Keratinocyte (primary cell): ENCODE results near the gene HSP90B1. TPM values are rescaled to one million over a fixed set of nuclear protein-coding genes. Genes with fewer than 3 reads are reported as not detected.

Source experiments
- DNase-seq: peaks from one replicate; pipeline ENCODE4 v3.0.0-alpha.2; 2011; ENCODE audit warnings: low read depth, missing footprints, low spot score
- FAIRE-seq: peaks from 2 replicates; lab custom pipeline; 2011; peaks lifted over from hg19 to GRCh38; lab: Jason Lieb, UNC
- H2AFZ ChIP-seq: 2 replicates; pipeline ENCODE4 v1.6.0; 2012; ENCODE audit warnings: low read length, control low read depth, inconsistent platforms; ENCODE audit not compliant: control insufficient read depth
- H3K27ac ChIP-seq: 2 replicates; pipeline ENCODE4 v1.5.1; 2011; ENCODE audit warnings: low read length; ENCODE audit not compliant: control insufficient read depth, insufficient read depth
- H3K27me3 ChIP-seq: 3 replicates; pipeline ENCODE4 v1.6.0; 2011; ENCODE audit warnings: low read length; ENCODE audit not compliant: control insufficient read depth, insufficient read depth; ENCODE audit errors: extremely low read depth
- H3K36me3 ChIP-seq, 2 experiments: 2 replicates in 1 of 2; 3 replicates in 1 of 2; pipeline ENCODE4 v1.5.1; 2011; ENCODE audit warnings: low read length in 2 of 2, mild to moderate bottlenecking in 1 of 2; ENCODE audit not compliant: control insufficient read depth in 2 of 2, insufficient read depth in 2 of 2; ENCODE audit errors: extremely low read depth in 1 of 2
- H3K4me1 ChIP-seq: 3 replicates; pipeline ENCODE4 v1.5.1; 2011; ENCODE audit warnings: low read length; ENCODE audit not compliant: control insufficient read depth, insufficient read depth; ENCODE audit errors: extremely low read depth
- H3K4me2 ChIP-seq: 3 replicates; pipeline ENCODE4 v1.6.0; 2011; ENCODE audit warnings: low read depth, low read length; ENCODE audit not compliant: control insufficient read depth, insufficient read depth; ENCODE audit errors: extremely low read depth
- H3K4me3 ChIP-seq, 3 experiments: fragments of 200-600 bp in 1 of 3; sonication (generic) in 1 of 3; 2 replicates in 2 of 3; 3 replicates in 1 of 3; pipeline ENCODE4 v1.5.1; 2011 to 2016; ENCODE audit warnings: low read length in 3 of 3, mild to moderate bottlenecking in 3 of 3, control low read depth in 2 of 3, inconsistent platforms in 1 of 3, low read depth in 1 of 3, mixed read lengths in 1 of 3, mixed run types in 1 of 3, moderate library complexity in 1 of 3; ENCODE audit not compliant: control insufficient read depth in 2 of 3, insufficient read depth in 2 of 3; ENCODE audit errors: extremely low read depth in 1 of 3
- H3K79me2 ChIP-seq: 2 replicates; pipeline ENCODE4 v1.6.0; 2012; ENCODE audit warnings: low read length; ENCODE audit not compliant: control insufficient read depth, insufficient read depth
- H3K9ac ChIP-seq: 3 replicates; pipeline ENCODE4 v1.6.0; 2011; ENCODE audit warnings: low read length; ENCODE audit not compliant: control insufficient read depth, insufficient read depth; ENCODE audit errors: extremely low read depth
- H3K9me1 ChIP-seq: 3 replicates; pipeline ENCODE4 v1.6.0; 2011; ENCODE audit warnings: low read length; ENCODE audit not compliant: control insufficient read depth, insufficient read depth; ENCODE audit errors: extremely low read depth
- H3K9me3 ChIP-seq: 2 replicates; pipeline ENCODE4 v1.5.1; 2012; ENCODE audit warnings: low read depth, low read length; ENCODE audit not compliant: control insufficient read depth
- H4K20me1 ChIP-seq: 3 replicates; pipeline ENCODE4 v1.6.0; 2011; ENCODE audit warnings: low read length; ENCODE audit not compliant: control insufficient read depth, insufficient read depth; ENCODE audit errors: extremely low read depth
- CTCF ChIP-seq, 3 experiments: IDR thresholded peaks in 1 of 3; conservative IDR thresholded peaks in 1 of 3; optimal IDR thresholded peaks in 1 of 3; 2 replicates in 2 of 3; 3 replicates in 1 of 3; pipeline versions ENCODE3 to v1.5.1; 2011; ENCODE audit warnings: low read length in 3 of 3, mild to moderate bottlenecking in 3 of 3, moderate library complexity in 2 of 3, control low read depth in 1 of 3, inconsistent platforms in 1 of 3; ENCODE audit not compliant: insufficient read depth in 2 of 3; ENCODE audit errors: extremely low read depth in 1 of 3
- EZH2 ChIP-seq: IDR thresholded peaks from one replicate; pipeline ENCODE4 v1.6.1; 2012; ENCODE audit warnings: inconsistent platforms, mild to moderate bottlenecking, low read length, moderate library complexity
- dilution Hi-C: fragments of 300-500 bp; cut with MboI; formaldehyde crosslinking; loops from one replicate; pipeline ENCODE4 v1.7.0; 2020; ENCODE audit warnings: low sequenced_read_pairs; ENCODE audit not compliant: extremely low pct_ligation_motif_present
- polyA plus RNA-seq, 5 experiments: library from polyadenylated mRNA; depleted of rRNA in 3 of 5; stranded (reverse) in 3 of 5; stranded (forward) in 1 of 5; unstranded in 1 of 5; fragments of >200 nt; gene quantifications; 1 replicate in 1 of 5; 2 replicates in 3 of 5; 3 replicates in 1 of 5; pipeline versions ENCODE4 v1.2.1 to v1.2.3, GENCODE V29; 2011 to 2012; ENCODE audit warnings: missing spikeins in 2 of 5, low read depth in 1 of 5, low replicate concordance in 1 of 5

Gene HSP90B1
- polyA plus RNA-seq, 1 donor (not counting 4 experiments of a cell fraction or from before 2014, with no cell fraction given), result 954 TPM

- Histone ChIP-seq H3K9me1 (no peaks in the 10 kb centered on the region), H3K79me2 (peaks cover 40% of the 10 kb centered on the region), H3K27me3 (no peaks in the 10 kb centered on the region), H3K9me3 (no peaks in the 10 kb centered on the region), H3K9ac (peak overlapping the region; percentile 90), H3K4me3 (peak overlapping the region; percentile 45 to 81 (median 60)), H3K27ac (peak overlapping the region; percentile 92), H4K20me1 (peaks cover 8% of the 10 kb centered on the region), H3K4me2 (peak overlapping the region; percentile 84), H3K4me1 (peaks cover 23% of the 10 kb centered on the region), H2AFZ (peak overlapping the region; percentile 95), H3K36me3 (peaks cover 7 to 14% of the 10 kb centered on the region in 2 experiments)
- FAIRE-seq (peak; percentile 36), DNase-seq (no peak)
- dilution Hi-C loops, result no loop called here
- TF ChIP-seq CTCF (optimal IDR thresholded peaks at IDR 0.05 in 1 of 3, IDR thresholded peaks at IDR 0.05 in 1 of 3, conservative IDR thresholded peaks at IDR 0.05 in 1 of 3; ENCODE audit: extremely low read depth in 1 of 3, insufficient read depth in 2 of 3, low read length in 3 of 3), result no peak
- no peak for TF ChIP-seq EZH2
Measured at GRCh38 chr12:103929046-103929783, 995 bp upstream of the HSP90B1 start.

- Histone ChIP-seq H3K36me3 (peaks cover 10 to 17% of the 10 kb centered on the region in 2 experiments), H3K4me3 (peak overlapping the region; percentile 45 to 81 (median 60)), H4K20me1 (peaks cover 11% of the 10 kb centered on the region), H3K9ac (peak overlapping the region; percentile 90), H3K9me1 (no peaks in the 10 kb centered on the region), H3K27me3 (no peaks in the 10 kb centered on the region), H3K9me3 (no peaks in the 10 kb centered on the region), H3K27ac (peak overlapping the region; percentile 92), H3K4me2 (peak overlapping the region; percentile 84), H3K4me1 (peaks cover 27% of the 10 kb centered on the region), H2AFZ (peak overlapping the region; percentile 95), H3K79me2 (peaks cover 43% of the 10 kb centered on the region)
- FAIRE-seq (no peak), DNase-seq (no peak)
- dilution Hi-C loops, result no loop called here
- no peak for TF ChIP-seq CTCF (optimal IDR thresholded peaks at IDR 0.05 in 1 of 3, IDR thresholded peaks at IDR 0.05 in 1 of 3, conservative IDR thresholded peaks at IDR 0.05 in 1 of 3; ENCODE audit: extremely low read depth in 1 of 3, insufficient read depth in 2 of 3, low read length in 3 of 3)
- no peak for TF ChIP-seq EZH2
Measured at GRCh38 chr12:103929784-103930033, 501 bp upstream of the HSP90B1 start.
